Smooth muscle cell (in vitro differentiated cells): ENCODE measurements around the gene RFTN1. TPM values are rescaled to one million over a fixed set of nuclear protein-coding genes. Genes with fewer than 3 reads are reported as not detected.

Source experiments
- DNase-seq: peaks from one replicate; lab custom pipeline; 2025; ENCODE audit not compliant: unreplicated experiment; lab: John Stamatoyannopoulos, UW
- H2AFZ ChIP-seq: fragments of 200-600 bp; sonication (generic); 2 replicates; pipeline ENCODE4 v1.6.0; 2016; ENCODE audit warnings: antibody characterized with exemption, low read depth, mild to moderate bottlenecking
- H3F3A ChIP-seq: fragments of 200-600 bp; sonication (generic); 2 replicates; pipeline ENCODE4 v1.6.0; 2017; ENCODE audit warnings: antibody characterized with exemption, low read depth
- H3K27ac ChIP-seq: fragments of 200-600 bp; sonication (generic); 2 replicates; pipeline ENCODE4 v1.5.1; 2016; ENCODE audit warnings: low read depth, mild to moderate bottlenecking
- H3K27me3 ChIP-seq: fragments of 200-600 bp; sonication (generic); 2 replicates; pipeline ENCODE4 v1.6.1; 2016; ENCODE audit warnings: low read depth, mild to moderate bottlenecking
- H3K36me3 ChIP-seq: fragments of 200-600 bp; sonication (generic); 2 replicates; pipeline ENCODE4 v1.5.1; 2016; ENCODE audit warnings: low read depth
- H3K4me1 ChIP-seq: fragments of 200-600 bp; sonication (generic); 2 replicates; pipeline ENCODE4 v1.5.1; 2016; ENCODE audit warnings: low read depth
- H3K4me2 ChIP-seq: fragments of 200-600 bp; sonication (generic); 2 replicates; pipeline ENCODE4 v1.6.0; 2016; ENCODE audit warnings: mild to moderate bottlenecking
- H3K4me3 ChIP-seq: fragments of 200-600 bp; sonication (generic); 2 replicates; pipeline ENCODE4 v1.5.1; 2016; ENCODE audit warnings: mild to moderate bottlenecking
- H3K79me2 ChIP-seq: fragments of 200-600 bp; sonication (generic); 2 replicates; pipeline ENCODE4 v1.6.0; 2016; ENCODE audit warnings: low read depth, mild to moderate bottlenecking
- H3K9ac ChIP-seq: fragments of 200-600 bp; sonication (generic); 2 replicates; pipeline ENCODE4 v1.6.0; 2016; ENCODE audit warnings: low read depth
- H3K9me3 ChIP-seq: fragments of 200-600 bp; sonication (generic); replicated peaks from 2 replicates; pipeline ENCODE4 v1.5.1; 2016; ENCODE audit warnings: low read depth
- H4K20me1 ChIP-seq: fragments of 200-600 bp; sonication (generic); 2 replicates; pipeline ENCODE4 v1.6.0; 2016; ENCODE audit warnings: low read depth
- CTCF ChIP-seq: fragments of 200-600 bp; sonication (generic); IDR thresholded peaks from 2 replicates; pipeline ENCODE4 v1.5.1; 2017; ENCODE audit warnings: borderline replicate concordance, mild to moderate bottlenecking, antibody characterized with exemption; ENCODE audit not compliant: insufficient read depth, poor library complexity, severe bottlenecking
- WGBS: methylation state at CpG from one replicate; pipeline ENCODE4 v1.1.7; 2016; ENCODE audit warnings: low lambda C conversion rate; 5-methylcytosine and 5-hydroxymethylcytosine counted together
- polyA plus RNA-seq: library from polyadenylated mRNA; unstranded; fragments of >200 nt; fragmentation: Nextera tagmentation; extraction: Ambion mirVana; gene quantifications from 2 replicates; pipeline ENCODE4 v1.2.1, GENCODE V29; 2016
- total RNA-seq: library from RNA; depleted of rRNA; stranded (reverse); fragments of >200 nt; gene quantifications from 2 replicates; pipeline ENCODE4 v1.2.3, GENCODE V29; 2014

The RFTN1 gene
- total and polyA plus RNA-seq, 2 experiments from 2014 or later = 21.7 to 35.6 TPM

GRCh38 chr3:16366581-16366980 lies 146.9 kb downstream of the RFTN1 start:
- H3K36me3 ChIP-seq = no peaks in the 10 kb centered on the region
- 62% methylated on average over 5 of the region's 5 CpGs for WGBS
- H3K4me2 ChIP-seq = no peak overlapping the region
- no peak overlapping the region for H3K27ac ChIP-seq
- H2AFZ ChIP-seq = no peak overlapping the region
- H3K4me3 ChIP-seq = no peak overlapping the region
- DNase-seq = no peak
- H3K79me2 ChIP-seq = no peaks in the 10 kb centered on the region
- no peaks in the 10 kb centered on the region for H3F3A ChIP-seq
- no peaks in the 10 kb centered on the region for H3K27me3 ChIP-seq
- H4K20me1 ChIP-seq = no peaks in the 10 kb centered on the region
- TF ChIP-seq CTCF = peak; percentile 27
- no peak overlapping the region for H3K9ac ChIP-seq
- H3K4me1 ChIP-seq = peaks cover 14% of the 10 kb centered on the region
- H3K9me3 ChIP-seq = no peaks in the 10 kb centered on the region

- Histone ChIP-seq H3K27me3 (no peaks in the 10 kb centered on the region), H3K4me3 (no peak overlapping the region), H3K9me3 (no peaks in the 10 kb centered on the region), H3K9ac (no peak overlapping the region), H3F3A (no peaks in the 10 kb centered on the region), H3K4me2 (no peak overlapping the region), H2AFZ (no peak overlapping the region), H3K36me3 (no peaks in the 10 kb centered on the region), H3K4me1 (peaks cover 10% of the 10 kb centered on the region), H3K79me2 (no peaks in the 10 kb centered on the region), H4K20me1 (no peaks in the 10 kb centered on the region), H3K27ac (no peak overlapping the region)
- no peak for TF ChIP-seq CTCF
- WGBS = 91% methylated on average over 6 of the region's 6 CpGs
- no peak for DNase-seq
These were observed 147.9 kb downstream of the RFTN1 start for GRCh38 chr3:16365491-16366128.

- H4K20me1 ChIP-seq = no peaks in the 10 kb centered on the region
- no peak overlapping the region for H3K9ac ChIP-seq
- H3K9me3 ChIP-seq = no peaks in the 10 kb centered on the region
- H3K27ac ChIP-seq = no peak overlapping the region
- H3K79me2 ChIP-seq = no peaks in the 10 kb centered on the region
- no peaks in the 10 kb centered on the region for H3K36me3 ChIP-seq
- H3K27me3 ChIP-seq = no peaks in the 10 kb centered on the region
- no peak overlapping the region for H3K4me3 ChIP-seq
- H2AFZ ChIP-seq = no peak overlapping the region
- H3F3A ChIP-seq = no peaks in the 10 kb centered on the region
- peaks cover 8% of the 10 kb centered on the region for H3K4me1 ChIP-seq
- TF ChIP-seq CTCF = no peak
- no peak overlapping the region for H3K4me2 ChIP-seq
- 94% methylated on average over 2 of the region's 2 CpGs for WGBS
- no peak for DNase-seq
These were observed 148.5 kb downstream of the RFTN1 start for GRCh38 chr3:16364963-16365362.

GRCh38 chr3:16364323-16364722 lies 149.2 kb downstream of the RFTN1 start:
- no peak for DNase-seq
- Histone ChIP-seq H3K4me2 (no peak overlapping the region), H3K9ac (no peak overlapping the region), H2AFZ (no peak overlapping the region), H3K27me3 (no peaks in the 10 kb centered on the region), H3F3A (no peaks in the 10 kb centered on the region), H4K20me1 (no peaks in the 10 kb centered on the region), H3K79me2 (no peaks in the 10 kb centered on the region), H3K36me3 (no peaks in the 10 kb centered on the region), H3K4me3 (no peak overlapping the region), H3K27ac (no peak overlapping the region), H3K4me1 (peaks cover 1% of the 10 kb centered on the region), H3K9me3 (no peaks in the 10 kb centered on the region)
- WGBS = 84% methylated on average over 4 of the region's 4 CpGs
- no peak for TF ChIP-seq CTCF
